Endothelial cell of umbilical vein (primary cell): ENCODE results near the gene SFXN3. TPM values are rescaled to one million over a fixed set of nuclear protein-coding genes. Genes with fewer than 3 reads are reported as not detected.

ENCODE experiments used
- BruUV-seq: library from RNA; stranded (reverse); fragments of 400-500 nt; replicated peaks from 2 replicates; lab custom pipeline; 2021; lab: Mats Ljungman, UMichigan
- CTCF ChIA-PET: fragments of 300-600, 350-600 bp; sonication (Branson Sonifier 250); formaldehyde crosslinking; loops from one replicate; lab custom pipeline; 2021; ENCODE audit warnings: antibody characterized with exemption, inconsistent platforms; lab: Charles Lee
- POLR2A ChIA-PET: fragments of 300-600, 350-600 bp; sonication (Branson Sonifier 250); formaldehyde crosslinking; loops from one replicate; lab custom pipeline; 2021; ENCODE audit warnings: antibody characterized with exemption, inconsistent platforms; lab: Charles Lee
- DNase-seq: peaks from one replicate; pipeline ENCODE4 v3.0.0-alpha.2; 2011; ENCODE audit warnings: low read depth, low spot score
- FAIRE-seq: peaks from 2 replicates; lab custom pipeline; 2011; peaks lifted over from hg19 to GRCh38; lab: Jason Lieb, UNC
- H2AFZ ChIP-seq: 2 replicates; pipeline ENCODE4 v1.6.0; 2012; ENCODE audit warnings: low read depth, low read length, control low read depth, inconsistent platforms
- H3K27ac ChIP-seq: 2 replicates; pipeline ENCODE4 v1.5.1; 2011; ENCODE audit warnings: low read depth, mild to moderate bottlenecking, control low read depth, low read length, moderate library complexity; ENCODE audit not compliant: insufficient read depth
- H3K27me3 ChIP-seq, 2 experiments: 2 replicates each; pipeline versions ENCODE4 v1.6.0 to v1.6.1; 2011; ENCODE audit warnings: low read length in 2 of 2, mixed read lengths in 1 of 2; ENCODE audit not compliant: control insufficient read depth in 2 of 2, insufficient read depth in 2 of 2
- H3K36me3 ChIP-seq, 2 experiments: 2 replicates in 1 of 2; 3 replicates in 1 of 2; pipeline ENCODE4 v1.5.1; 2011; ENCODE audit warnings: low read length in 2 of 2, mild to moderate bottlenecking in 1 of 2, moderate library complexity in 1 of 2; ENCODE audit not compliant: control insufficient read depth in 2 of 2, insufficient read depth in 2 of 2; ENCODE audit errors: extremely low read depth in 1 of 2
- H3K4me1 ChIP-seq: 3 replicates; pipeline ENCODE4 v1.5.1; 2011; ENCODE audit warnings: mild to moderate bottlenecking, low read length; ENCODE audit not compliant: control insufficient read depth, insufficient read depth; ENCODE audit errors: extremely low read depth
- H3K4me2 ChIP-seq: 2 replicates; pipeline ENCODE4 v1.6.1; 2011; ENCODE audit warnings: low read length, control low read depth, mixed read lengths; ENCODE audit not compliant: insufficient read depth
- H3K4me3 ChIP-seq, 3 experiments: fragments of 200-600 bp in 1 of 3; sonication (generic), shearing (Covaris generic) in 1 of 3; replicated peaks in 1 of 3; 2 replicates each; pipeline ENCODE4 v1.5.1; 2011 to 2016; ENCODE audit warnings: control low read depth in 3 of 3, low read length in 3 of 3, mild to moderate bottlenecking in 2 of 3, inconsistent platforms in 1 of 3, low read depth in 1 of 3, moderate library complexity in 1 of 3; ENCODE audit not compliant: insufficient read depth in 1 of 3
- H3K79me2 ChIP-seq: 2 replicates; pipeline ENCODE4 v1.6.0; 2012; ENCODE audit warnings: low read length, inconsistent platforms; ENCODE audit not compliant: control insufficient read depth, insufficient read depth
- H3K9ac ChIP-seq: replicated peaks from 2 replicates; pipeline ENCODE3; 2011; ENCODE audit warnings: low read length, control low read depth; ENCODE audit not compliant: insufficient read depth; ENCODE audit errors: extremely low read depth
- H3K9me1 ChIP-seq: replicated peaks from 3 replicates; pipeline ENCODE4 v1.6.0; 2011; ENCODE audit warnings: mild to moderate bottlenecking, low read length; ENCODE audit not compliant: control insufficient read depth, insufficient read depth; ENCODE audit errors: extremely low read depth
- H3K9me3 ChIP-seq: replicated peaks from 2 replicates; pipeline ENCODE4 v1.5.1; 2012; ENCODE audit warnings: low read length, inconsistent platforms; ENCODE audit not compliant: control insufficient read depth, insufficient read depth
- H4K20me1 ChIP-seq: replicated peaks from 2 replicates; pipeline ENCODE3; 2011; ENCODE audit warnings: mild to moderate bottlenecking, low read length; ENCODE audit not compliant: control insufficient read depth, insufficient read depth; ENCODE audit errors: extremely low read depth
- EZH2 ChIP-seq: IDR thresholded peaks from 2 replicates; pipeline ENCODE4 v1.6.1; 2012; ENCODE audit warnings: borderline replicate concordance, low read depth, mild to moderate bottlenecking, moderate library complexity, low read length, inconsistent platforms; ENCODE audit not compliant: severe bottlenecking
- FOS ChIP-seq: IDR thresholded peaks from 2 replicates; pipeline ENCODE4 v1.6.1; 2011; ENCODE audit warnings: mild to moderate bottlenecking, low read length, moderate library complexity, borderline replicate concordance; ENCODE audit not compliant: insufficient read depth
- GATA2 ChIP-seq: IDR thresholded peaks from 2 replicates; pipeline ENCODE4 v1.7.0; 2011; ENCODE audit warnings: low read depth, mild to moderate bottlenecking, moderate library complexity, mixed read lengths, low read length; ENCODE audit not compliant: insufficient read length, insufficient read depth
- JUN ChIP-seq: IDR thresholded peaks from 2 replicates; pipeline ENCODE4 v1.6.1; 2011; ENCODE audit warnings: borderline replicate concordance, low read depth; ENCODE audit not compliant: insufficient read length, insufficient read depth
- MYC ChIP-seq: IDR thresholded peaks from one replicate; pipeline ENCODE4 v1.6.1; 2011; ENCODE audit warnings: mild to moderate bottlenecking, low read depth, low read length
- POLR2A ChIP-seq: IDR thresholded peaks from 2 replicates; pipeline ENCODE4 v1.6.1; 2012; ENCODE audit warnings: low read depth, mild to moderate bottlenecking, control low read depth, low read length
- POLR2AphosphoS5 ChIP-seq: IDR thresholded peaks from 2 replicates; pipeline ENCODE4 v1.6.1; 2012; ENCODE audit warnings: low read depth, mild to moderate bottlenecking, control low read depth, low read length, moderate library complexity; ENCODE audit not compliant: insufficient read depth
- dilution Hi-C: fragments of 300-500 bp; cut with MboI; formaldehyde crosslinking; loops from one replicate; pipeline ENCODE4 v1.15.0; 2019; ENCODE audit warnings: low sequenced_read_pairs; ENCODE audit not compliant: extremely low pct_ligation_motif_present
- intact Hi-C: fragments of 100-400 bp; cut with micrococcal nuclease; formaldehyde crosslinking; loops from one replicate; pipeline ENCODE4 v1.10.0; 2022
- polyA plus RNA-seq, 4 experiments: library from polyadenylated mRNA; depleted of rRNA in 3 of 4; stranded (reverse) in 3 of 4; unstranded in 1 of 4; fragments of >200 nt; gene quantifications; 2 replicates each; pipeline versions ENCODE4 v1.2.1 to v1.2.3, GENCODE V29; 2011 to 2012; ENCODE audit warnings: missing spikeins in 1 of 4
- total RNA-seq: library from RNA; stranded (reverse); gene quantifications from 2 replicates; pipeline ENCODE4 v1.2.3, GENCODE V29; 2021
- TF ChIP-seq, protein P1 (sequence below), 2 donors: IDR thresholded peaks; 1 replicate in 1 of 2; 2 replicates in 1 of 2; pipeline ENCODE4 v1.5.1; 2011; ENCODE audit warnings: low read length in 2 of 2, mild to moderate bottlenecking in 2 of 2, moderate library complexity in 2 of 2, control low read depth in 1 of 2, inconsistent platforms in 1 of 2, low read depth in 1 of 2; ENCODE audit not compliant: insufficient read depth in 1 of 2; ENCODE audit errors: extremely low read depth in 1 of 2
- TF ChIP-seq, protein P2 (sequence below): IDR thresholded peaks from 2 replicates; pipeline ENCODE4 v1.6.1; 2011; ENCODE audit not compliant: insufficient read depth, insufficient read length

Gene SFXN3
- total and polyA plus RNA-seq, 2 donors (not counting 3 experiments of a cell fraction or from before 2014, with no cell fraction given): 83.1 to 117 TPM

DNA sequence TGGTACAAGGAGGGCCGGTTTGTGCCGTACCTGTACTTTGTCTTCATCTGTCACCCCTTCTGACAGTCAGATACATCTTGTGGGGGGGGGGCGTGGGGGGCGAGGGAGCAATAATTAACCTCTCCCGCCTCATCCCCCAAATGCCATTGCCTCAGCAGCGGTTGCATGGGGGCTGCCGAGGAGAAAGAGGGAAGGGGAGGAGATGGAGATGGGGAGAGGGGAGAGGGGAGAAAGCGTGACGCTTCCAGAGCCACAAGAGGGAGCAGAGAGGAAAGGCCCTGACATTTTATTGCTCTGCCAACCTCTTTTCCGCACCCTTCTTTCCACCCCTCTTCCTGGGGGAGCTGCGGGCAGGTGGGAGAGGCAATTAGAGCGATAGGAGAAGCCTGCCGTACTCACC, 42.6 kb downstream of the SFXN3 start:
- Histone ChIP-seq H3K9me3 (no peaks in the 10 kb centered on the region), H3K36me3 (no peaks in the 10 kb centered on the region), H4K20me1 (no peaks in the 10 kb centered on the region), H3K27me3 (peaks cover 15 to 29% of the 10 kb centered on the region in 2 experiments), H3K9ac (no peak overlapping the region), H3K9me1 (no peaks in the 10 kb centered on the region), H3K27ac (no peak overlapping the region), H3K4me1 (no peaks in the 10 kb centered on the region), H3K4me3 (no peak overlapping the region), H2AFZ (no peak overlapping the region), H3K4me2 (no peak overlapping the region), H3K79me2 (no peaks in the 10 kb centered on the region)
- intact Hi-C loops: no loop called here
- CTCF ChIA-PET: interaction anchor here (1.0 to 3.8 kb wide), 4 partner anchors 13 to 69 kb away, joined by 4 to 27 read pairs (median 8); no protein-coding TSS in a partner anchor
- no peak for DNase-seq
- POLR2A ChIA-PET: no interaction called here
- BruUV-seq: no TSS peak
- dilution Hi-C loops: no loop called here
- FAIRE-seq: no peak
- TF ChIP-seq EZH2 (no peak), POLR2A (no peak), MYC (no peak), FOS (no peak), JUN (no peak), GATA2 (no peak), POLR2AphosphoS5 (no peak)
- TF ChIP-seq, protein P1, sequence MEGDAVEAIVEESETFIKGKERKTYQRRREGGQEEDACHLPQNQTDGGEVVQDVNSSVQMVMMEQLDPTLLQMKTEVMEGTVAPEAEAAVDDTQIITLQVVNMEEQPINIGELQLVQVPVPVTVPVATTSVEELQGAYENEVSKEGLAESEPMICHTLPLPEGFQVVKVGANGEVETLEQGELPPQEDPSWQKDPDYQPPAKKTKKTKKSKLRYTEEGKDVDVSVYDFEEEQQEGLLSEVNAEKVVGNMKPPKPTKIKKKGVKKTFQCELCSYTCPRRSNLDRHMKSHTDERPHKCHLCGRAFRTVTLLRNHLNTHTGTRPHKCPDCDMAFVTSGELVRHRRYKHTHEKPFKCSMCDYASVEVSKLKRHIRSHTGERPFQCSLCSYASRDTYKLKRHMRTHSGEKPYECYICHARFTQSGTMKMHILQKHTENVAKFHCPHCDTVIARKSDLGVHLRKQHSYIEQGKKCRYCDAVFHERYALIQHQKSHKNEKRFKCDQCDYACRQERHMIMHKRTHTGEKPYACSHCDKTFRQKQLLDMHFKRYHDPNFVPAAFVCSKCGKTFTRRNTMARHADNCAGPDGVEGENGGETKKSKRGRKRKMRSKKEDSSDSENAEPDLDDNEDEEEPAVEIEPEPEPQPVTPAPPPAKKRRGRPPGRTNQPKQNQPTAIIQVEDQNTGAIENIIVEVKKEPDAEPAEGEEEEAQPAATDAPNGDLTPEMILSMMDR (IDR thresholded peaks at IDR 0.05; ENCODE audit: extremely low read depth in 1 of 2, insufficient read depth in 1 of 2, low read depth in 1 of 2, low read length in 2 of 2): no peak
- TF ChIP-seq, protein P2, sequence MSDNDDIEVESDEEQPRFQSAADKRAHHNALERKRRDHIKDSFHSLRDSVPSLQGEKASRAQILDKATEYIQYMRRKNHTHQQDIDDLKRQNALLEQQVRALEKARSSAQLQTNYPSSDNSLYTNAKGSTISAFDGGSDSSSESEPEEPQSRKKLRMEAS: no peak
